HG02571 (cell line): ENCODE measurements around the gene FTO.

ENCODE experiments used
- ATAC-seq: cut with Tn5 transposase; IDR thresholded peaks from one replicate; pipeline ENCODE4 v1.9.1; 2021; ENCODE audit warnings: mild to moderate bottlenecking, moderate library complexity; ENCODE audit not compliant: unreplicated experiment

Gene FTO

GRCh38 chr16:54067322-54068065, 363.5 kb downstream of the FTO start:
- no peak for ATAC-seq

DNA sequence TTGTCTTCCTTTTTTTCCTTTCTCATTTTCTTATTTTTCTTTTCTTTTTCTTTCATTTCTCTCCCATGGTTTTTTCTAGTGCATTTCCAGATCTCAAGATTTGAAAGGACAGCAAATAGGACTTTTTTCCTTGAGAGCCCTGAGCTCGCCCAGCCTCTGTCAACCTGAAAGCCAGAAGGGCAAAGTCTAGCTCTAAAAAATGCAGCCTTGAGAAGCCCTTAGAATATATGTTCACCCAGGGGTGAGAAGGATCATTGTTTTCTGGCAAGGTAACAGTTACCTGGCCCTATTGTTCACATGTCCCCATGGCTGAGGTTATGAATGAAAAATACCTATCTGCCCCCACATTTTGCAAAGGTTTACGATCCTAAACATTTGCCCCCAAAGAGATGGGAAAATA, 364.3 kb downstream of the FTO start:
- ATAC-seq: no peak

GRCh38 chr16:54069601-54070239, 365.8 kb downstream of the FTO start:
- no peak for ATAC-seq

DNA sequence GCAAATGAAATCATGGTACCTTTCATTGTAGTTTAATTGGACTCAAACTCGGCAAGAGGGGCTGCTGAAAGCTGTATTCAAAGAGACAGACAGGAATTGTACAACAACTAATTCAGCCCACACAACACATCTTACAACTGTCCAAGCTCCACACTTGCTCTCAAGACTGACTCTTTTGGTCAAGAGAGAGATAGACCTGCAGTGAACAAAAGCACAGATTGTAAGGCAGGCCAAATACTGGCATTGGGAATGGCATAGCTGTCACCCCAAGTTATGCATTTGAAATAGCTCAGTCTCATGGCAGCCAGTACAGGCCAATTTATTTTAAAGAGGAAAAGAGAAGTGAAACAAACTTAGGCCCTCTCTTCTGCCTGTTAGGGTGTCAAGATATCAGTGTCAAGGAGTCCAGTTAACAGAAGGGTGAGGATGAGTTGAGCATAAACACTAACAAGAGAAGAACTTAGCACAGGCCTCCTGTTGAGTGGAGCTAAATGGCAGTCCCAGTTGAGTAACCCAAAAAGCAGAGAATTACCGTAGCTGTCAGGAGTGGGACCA, 366.9 kb downstream of the FTO start:
- no peak for ATAC-seq

DNA sequence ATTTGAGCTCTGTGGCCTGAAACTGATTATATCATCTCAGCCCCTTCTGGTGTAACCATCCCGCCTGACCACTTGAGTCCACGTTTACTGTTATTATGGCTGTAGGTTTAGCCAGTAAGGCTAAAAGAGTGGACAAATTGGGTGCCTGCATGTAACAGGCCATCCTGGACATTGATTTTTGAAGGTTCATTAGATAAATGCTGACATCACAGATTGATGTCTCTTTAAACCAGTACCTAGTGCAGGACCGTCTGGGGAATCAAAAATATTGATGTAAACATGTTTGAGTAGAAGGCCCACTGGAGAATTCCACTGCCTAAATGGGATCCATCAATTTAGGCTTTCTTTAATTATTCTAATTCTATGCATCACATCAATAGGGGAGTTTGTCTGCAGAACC, 367.6 kb downstream of the FTO start:
- ATAC-seq: no peak

GRCh38 chr16:54072237-54072636, 368.3 kb downstream of the FTO start:
- no peak for ATAC-seq

DNA sequence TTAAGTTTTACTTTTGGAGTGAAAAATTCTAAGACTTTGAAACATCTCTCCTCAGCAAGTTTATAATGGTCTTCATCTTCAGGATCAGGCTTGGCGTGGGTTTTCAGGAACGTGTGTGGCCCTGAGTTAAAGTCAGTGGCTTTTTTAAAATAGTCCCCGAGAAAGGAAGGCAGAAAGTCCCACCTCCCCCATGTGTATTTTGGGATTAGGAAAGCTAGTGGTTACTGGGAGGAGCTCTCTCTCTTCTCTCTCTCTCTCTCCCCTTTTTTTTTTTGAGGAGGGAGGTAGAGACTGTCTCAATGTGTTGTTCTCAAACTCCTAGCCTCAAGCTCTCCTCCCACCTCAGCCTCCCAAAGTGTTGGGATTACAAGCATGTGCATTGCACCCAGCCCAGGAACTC, 369.4 kb downstream of the FTO start:
- no peak for ATAC-seq

DNA sequence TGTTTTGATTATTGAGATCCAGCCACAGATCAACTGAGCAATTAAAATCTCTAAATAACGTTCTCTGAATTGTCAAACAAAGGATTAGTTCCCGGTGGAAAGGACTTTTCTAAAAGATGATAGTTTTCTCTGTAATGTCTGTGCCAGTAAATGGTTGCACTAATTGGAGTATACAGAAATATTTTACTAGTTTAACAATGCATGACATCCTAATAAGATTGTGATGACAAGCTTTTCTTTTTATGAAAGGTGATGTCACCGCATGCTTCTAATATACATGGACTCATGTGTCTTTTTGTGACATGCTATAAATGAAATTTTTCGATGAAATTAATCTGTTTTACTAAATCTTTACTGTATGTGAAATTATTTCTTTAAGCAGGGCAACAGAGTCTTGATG, 371.5 kb downstream of the FTO start:
- ATAC-seq: no peak

GRCh38 chr16:54076006-54076504, 372.1 kb downstream of the FTO start:
- no peak for ATAC-seq

DNA sequence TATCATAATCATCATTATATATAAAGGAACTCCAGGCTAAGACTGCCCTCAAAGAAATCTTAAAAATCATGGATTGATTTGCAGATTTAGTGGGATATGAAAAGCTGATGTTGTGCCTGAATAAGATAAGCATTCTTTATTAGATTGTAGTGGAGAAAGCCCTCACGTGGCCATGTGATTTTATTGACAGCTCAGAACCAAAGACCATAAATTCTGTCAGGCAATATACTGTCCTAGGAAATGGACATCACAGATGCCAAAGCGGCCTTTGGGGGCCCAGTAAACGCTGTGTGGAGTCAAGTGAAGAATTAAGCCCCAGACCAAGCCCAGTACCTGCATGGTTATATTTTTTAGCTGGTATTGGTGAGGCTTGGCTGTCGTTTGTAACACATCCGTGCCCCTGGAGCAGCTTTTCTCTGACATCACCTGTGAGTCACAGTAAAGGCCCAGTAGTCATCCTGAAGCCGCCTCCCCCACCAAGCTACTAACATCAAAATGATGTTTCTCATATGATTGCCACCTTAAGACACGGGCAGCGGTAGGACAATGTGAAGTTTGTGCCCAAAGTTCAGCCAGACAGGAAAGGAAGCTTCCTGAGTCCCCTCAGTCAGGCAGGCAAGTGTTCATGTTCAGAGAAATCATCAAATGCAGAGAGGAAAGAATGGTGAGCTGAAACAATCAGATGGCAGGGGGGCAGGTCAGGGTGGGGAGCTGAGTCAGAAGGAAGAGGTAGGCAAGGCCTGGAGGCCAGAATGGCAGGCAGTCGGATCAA, 373.3 kb downstream of the FTO start:
- ATAC-seq: no peak

DNA sequence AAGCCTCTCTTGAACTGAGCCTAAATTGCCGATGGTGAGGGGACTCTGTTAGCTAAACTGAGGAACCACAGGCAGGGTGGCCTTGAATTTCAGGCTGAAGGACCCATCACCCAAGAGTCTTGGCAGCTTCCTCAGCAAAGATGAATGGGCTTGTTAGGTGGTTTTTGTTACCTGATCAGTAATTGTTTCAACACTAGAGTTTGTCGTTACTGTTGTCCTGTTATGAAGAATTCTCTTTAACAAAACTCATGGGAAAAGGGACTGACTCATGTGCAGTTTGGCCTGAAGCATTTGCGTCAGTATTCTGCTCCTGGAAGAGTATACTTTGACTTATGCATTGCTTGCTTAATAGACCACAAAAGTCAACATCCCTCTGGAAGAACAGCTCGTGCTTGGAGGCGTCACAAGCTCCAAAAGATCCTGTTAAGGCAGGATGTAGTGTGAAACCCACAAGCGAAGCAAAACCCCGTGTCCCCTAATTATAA, 376.6 kb downstream of the FTO start:
- no peak for ATAC-seq

- no peak for ATAC-seq
Observed at GRCh38 chr16:54086791-54087190, 382.8 kb downstream of the FTO start.

GRCh38 chr16:54090602-54091001, 386.6 kb downstream of the FTO start:
- no peak for ATAC-seq

DNA sequence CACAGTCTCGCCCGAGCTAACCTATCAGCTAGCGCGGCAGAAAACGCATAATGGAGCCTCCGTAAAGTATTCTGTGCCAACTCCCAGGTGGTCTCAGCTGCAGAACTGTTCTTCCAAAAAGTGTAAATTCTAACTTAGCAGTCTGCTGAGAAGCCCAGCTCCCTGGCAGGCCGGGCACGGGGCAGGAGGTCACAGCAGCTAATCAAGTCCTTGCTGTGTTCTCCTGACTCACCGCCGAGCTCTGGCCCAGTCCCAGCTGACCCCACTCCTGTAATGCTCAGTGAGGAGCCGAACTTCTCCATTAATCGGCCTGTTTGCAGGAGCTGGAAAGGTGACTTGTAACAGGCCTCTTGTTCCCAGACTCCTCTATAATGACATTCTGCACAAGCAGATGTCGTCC, 389.3 kb downstream of the FTO start:
- ATAC-seq: no peak

DNA sequence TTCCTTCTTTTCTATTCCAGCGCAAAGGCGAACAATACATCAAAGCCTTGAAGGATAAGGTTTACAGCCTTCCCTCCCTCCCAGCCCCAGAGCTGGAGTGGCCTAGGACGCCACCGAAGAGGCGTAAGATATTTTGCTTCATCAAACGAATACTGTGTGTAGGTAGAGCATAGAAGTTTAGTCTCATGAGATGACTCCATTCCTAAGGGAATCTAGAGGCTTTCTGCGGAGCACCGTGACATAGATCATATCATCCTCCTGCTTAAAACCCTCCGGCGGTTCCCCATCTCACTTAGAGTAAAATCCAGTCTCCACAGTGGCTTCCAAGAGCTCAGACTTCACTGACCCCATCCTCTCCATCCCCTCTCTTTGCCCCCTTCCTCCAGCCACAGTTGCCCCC, 390.7 kb downstream of the FTO start:
- no peak for ATAC-seq

DNA sequence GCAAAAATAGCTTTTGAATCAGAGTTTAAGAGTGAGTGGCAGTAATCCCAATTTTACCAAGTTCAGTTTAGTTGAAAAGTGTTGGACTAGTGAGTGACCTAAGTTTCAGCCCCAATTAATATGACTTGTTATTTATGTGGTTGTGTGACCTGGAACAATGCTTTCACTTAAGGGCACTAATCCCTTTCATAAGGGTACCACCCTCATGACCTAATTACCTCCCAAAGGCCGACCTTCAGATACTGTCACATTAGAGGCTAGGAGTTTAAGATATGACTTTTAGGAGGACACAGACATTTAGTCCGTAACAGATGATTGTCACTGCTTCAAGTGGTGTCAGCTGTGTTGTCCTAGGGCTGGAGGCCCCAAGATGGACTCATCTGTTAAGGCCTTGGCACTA, 392.7 kb downstream of the FTO start:
- ATAC-seq: no peak

DNA sequence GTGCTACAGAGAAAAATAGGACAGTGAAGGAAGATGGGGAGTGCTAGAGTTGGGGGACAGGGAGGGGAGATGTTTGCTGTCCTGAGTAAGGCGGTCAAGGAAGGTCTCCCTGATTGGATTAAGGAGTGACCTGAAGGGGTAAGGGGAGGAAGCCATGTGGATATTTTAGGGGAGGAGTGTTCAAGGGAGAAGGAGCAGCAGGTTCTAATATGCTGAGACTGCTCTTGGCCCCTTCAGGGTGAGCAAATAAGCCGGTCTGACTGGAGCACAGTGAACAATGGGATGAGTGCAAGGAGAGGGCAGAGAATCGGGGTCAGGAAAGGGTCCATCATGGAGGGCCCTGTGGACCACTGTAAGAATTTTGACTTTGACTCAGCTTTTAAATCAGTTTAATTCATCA, 393.8 kb downstream of the FTO start:
- ATAC-seq: no peak

- no peak for ATAC-seq
Observed at GRCh38 chr16:54098247-54098646, 394.3 kb downstream of the FTO start.

GRCh38 chr16:54099627-54100026, 395.7 kb downstream of the FTO start:
- no peak for ATAC-seq

GRCh38 chr16:54102888-54103866, 399.2 kb downstream of the FTO start:
- no peak for ATAC-seq
